Esophagus muscularis mucosa (tissue), 4 donors: ENCODE data around the gene PTP4A1. TPM values are rescaled to one million over a fixed set of nuclear protein-coding genes. Genes with fewer than 3 reads are reported as not detected.

ENCODE experiments used
- DNase-seq: peaks from one replicate; pipeline ENCODE4 v3.0.0-alpha.2; 2017; ENCODE audit errors: extremely low spot score
- H3K27ac ChIP-seq, 4 donors: fragments of 200-600 bp; sonication (generic); replicated peaks in 1 of 4; 1 replicate in 3 of 4; 2 replicates in 1 of 4; pipeline ENCODE4 v1.5.1; 2016 to 2019; ENCODE audit warnings: mild to moderate bottlenecking in 1 of 4
- H3K27me3 ChIP-seq, 4 donors: fragments of 200-600 bp; sonication (generic); one replicate each; pipeline versions ENCODE4 v1.5.1 to v1.6.0; 2016 to 2019
- H3K36me3 ChIP-seq, 4 donors: fragments of 200-600 bp; sonication (generic); one replicate each; pipeline ENCODE4 v1.5.1; 2016 to 2019
- H3K4me1 ChIP-seq, 4 donors: fragments of 200-600 bp; sonication (generic); one replicate each; pipeline ENCODE4 v1.5.1; 2016 to 2019
- H3K4me3 ChIP-seq, 4 donors: fragments of 200-600 bp; sonication (generic); 1 replicate in 2 of 4; 2 replicates in 2 of 4; pipeline ENCODE4 v1.5.1; 2016 to 2019; ENCODE audit warnings: mild to moderate bottlenecking in 4 of 4, moderate library complexity in 1 of 4
- H3K9me3 ChIP-seq, 4 donors: fragments of 200-600 bp; sonication (generic); 1 replicate in 3 of 4; 2 replicates in 1 of 4; pipeline ENCODE4 v1.5.1; 2016 to 2019
- EP300 ChIP-seq: sonication (generic); formaldehyde crosslinking; IDR thresholded peaks from one replicate; pipeline ENCODE4 v1.6.1; 2017; ENCODE audit warnings: antibody characterized with exemption
- POLR2A ChIP-seq: fragments of 450-650 bp; IDR thresholded peaks from one replicate; pipeline ENCODE4 v1.6.1; 2017; ENCODE audit warnings: antibody characterized with exemption, moderate library complexity, mild to moderate bottlenecking, low read depth
- POLR2AphosphoS5 ChIP-seq, 2 donors: sonication (generic); formaldehyde crosslinking; IDR thresholded peaks; one replicate each; pipeline ENCODE4 v1.6.1; 2017; ENCODE audit warnings: antibody characterized with exemption in 2 of 2
- WGBS: methylation state at CpG from one replicate; pipeline ENCODE4 v1.1.5; 2018; 5-methylcytosine and 5-hydroxymethylcytosine counted together
- intact Hi-C: fragments of 100-400 bp; cut with DNase I; formaldehyde crosslinking; loops from one replicate; pipeline ENCODE4 v1.15.1; 2023
- total RNA-seq, 4 donors: library from RNA; depleted of rRNA; stranded (reverse); fragments of >200 nt; gene quantifications; one replicate each; pipeline versions ENCODE4 v1.1.0 to v1.2.1, GENCODE V29; 2016
- TF ChIP-seq, protein P1 (sequence below), 3 experiments: fragments of 200-600 bp in 2 of 3; fragments of 450-650 bp in 1 of 3; sonication (generic) in 2 of 3; IDR thresholded peaks; one replicate each; pipeline ENCODE4 v1.5.1; 2017 to 2019; ENCODE audit warnings: antibody characterized with exemption in 3 of 3, mild to moderate bottlenecking in 2 of 3, moderate library complexity in 1 of 3

Gene PTP4A1
- total RNA-seq, 4 donors from 2014 or later = 23.7 to 31.3 (median 27.8) TPM

DNA sequence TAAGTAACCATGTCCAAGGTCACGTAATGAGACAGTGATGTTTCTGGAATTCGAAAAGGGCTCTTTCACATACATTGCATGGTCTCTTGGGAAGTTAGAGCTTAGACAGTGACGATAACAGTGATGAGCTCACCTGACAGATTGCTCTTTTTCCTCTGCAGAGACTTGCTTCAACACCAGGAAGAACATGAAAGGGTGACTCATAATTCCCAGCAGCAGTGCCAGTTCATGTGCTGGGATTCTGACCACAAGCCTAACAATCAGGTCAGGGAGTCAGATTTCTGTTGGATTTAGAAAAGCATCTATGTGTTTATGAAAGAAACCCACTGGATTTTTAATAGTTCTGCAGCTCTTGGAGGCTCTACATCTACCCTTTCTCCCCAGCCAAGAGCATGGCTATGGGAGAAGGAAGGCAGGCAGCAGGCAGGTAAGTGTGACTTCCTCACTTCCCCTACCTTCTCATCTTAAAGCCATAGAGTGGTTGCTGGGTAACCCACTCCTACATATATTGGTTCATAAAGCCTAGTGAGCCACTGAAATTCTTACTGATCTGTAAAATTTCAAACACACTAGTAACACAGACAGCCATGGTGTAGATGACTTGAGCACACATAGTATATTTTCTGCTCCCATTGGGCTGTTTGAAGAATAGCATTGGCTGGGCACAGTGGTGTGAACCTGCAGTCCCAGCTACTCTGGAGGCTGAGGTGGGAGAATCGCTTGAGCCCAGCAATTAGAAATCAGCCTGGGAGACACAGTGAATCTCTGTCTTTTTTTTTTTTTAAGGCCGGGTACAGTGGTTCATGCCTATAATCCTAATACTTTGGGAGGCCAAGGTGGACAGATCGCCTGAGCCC, 44.4 kb upstream of the PTP4A1 start:
- peaks cover 0 to 10% (median 7%) of the 10 kb centered on the region in 4 donors for H3K4me1 ChIP-seq
- DNase-seq = no peak
- intact Hi-C loops = no loop called here
- H3K27ac ChIP-seq = peak overlapping the region in 1 of 4 donors; percentile 32
- no peak overlapping the region for H3K4me3 ChIP-seq
- WGBS = 72% methylated on average over 6 of the region's 6 CpGs
- no peaks in the 10 kb centered on the region for H3K36me3 ChIP-seq
- TF ChIP-seq POLR2AphosphoS5 (IDR thresholded peaks at IDR 0.05) (peak; percentile 61 to 66), EP300 (no peak), POLR2A (no peak)
- TF ChIP-seq, protein P1, sequence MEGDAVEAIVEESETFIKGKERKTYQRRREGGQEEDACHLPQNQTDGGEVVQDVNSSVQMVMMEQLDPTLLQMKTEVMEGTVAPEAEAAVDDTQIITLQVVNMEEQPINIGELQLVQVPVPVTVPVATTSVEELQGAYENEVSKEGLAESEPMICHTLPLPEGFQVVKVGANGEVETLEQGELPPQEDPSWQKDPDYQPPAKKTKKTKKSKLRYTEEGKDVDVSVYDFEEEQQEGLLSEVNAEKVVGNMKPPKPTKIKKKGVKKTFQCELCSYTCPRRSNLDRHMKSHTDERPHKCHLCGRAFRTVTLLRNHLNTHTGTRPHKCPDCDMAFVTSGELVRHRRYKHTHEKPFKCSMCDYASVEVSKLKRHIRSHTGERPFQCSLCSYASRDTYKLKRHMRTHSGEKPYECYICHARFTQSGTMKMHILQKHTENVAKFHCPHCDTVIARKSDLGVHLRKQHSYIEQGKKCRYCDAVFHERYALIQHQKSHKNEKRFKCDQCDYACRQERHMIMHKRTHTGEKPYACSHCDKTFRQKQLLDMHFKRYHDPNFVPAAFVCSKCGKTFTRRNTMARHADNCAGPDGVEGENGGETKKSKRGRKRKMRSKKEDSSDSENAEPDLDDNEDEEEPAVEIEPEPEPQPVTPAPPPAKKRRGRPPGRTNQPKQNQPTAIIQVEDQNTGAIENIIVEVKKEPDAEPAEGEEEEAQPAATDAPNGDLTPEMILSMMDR (IDR thresholded peaks at IDR 0.05) = no peak
- H3K9me3 ChIP-seq = no peaks in the 10 kb centered on the region
- no peaks in the 10 kb centered on the region for H3K27me3 ChIP-seq

DNA sequence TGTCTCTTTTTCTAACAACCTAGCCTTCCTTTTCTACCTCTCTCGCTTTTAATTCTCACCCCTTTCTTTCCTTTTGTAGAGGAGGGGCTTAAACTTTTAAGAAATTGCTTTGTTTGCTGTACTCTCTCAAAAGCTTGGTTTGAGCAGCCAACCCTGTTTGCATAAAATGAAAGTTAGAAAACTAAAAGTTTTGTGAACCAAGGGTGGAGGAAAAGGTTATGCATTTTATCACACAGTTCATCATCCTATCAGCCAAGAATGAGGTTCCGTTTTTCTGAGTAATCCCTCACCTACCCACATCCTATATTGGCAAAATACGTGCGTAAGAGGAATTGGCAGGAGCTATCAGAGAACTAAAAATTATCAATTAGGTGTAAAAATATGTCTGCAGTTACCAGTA, 42.8 kb upstream of the PTP4A1 start:
- Histone ChIP-seq H3K36me3 (no peaks in the 10 kb centered on the region), H3K9me3 (no peaks in the 10 kb centered on the region), H3K27me3 (no peaks in the 10 kb centered on the region), H3K4me1 (peaks cover 0 to 10% (median 7%) of the 10 kb centered on the region in 4 donors), H3K4me3 (no peak overlapping the region), H3K27ac (no peak overlapping the region)
- 52% methylated on average over 4 of the region's 4 CpGs for WGBS
- intact Hi-C loops = no loop called here
- TF ChIP-seq EP300 = no peak
- TF ChIP-seq, protein P1 (IDR thresholded peaks at IDR 0.05) = no peak
- no peak for TF ChIP-seq POLR2AphosphoS5 (IDR thresholded peaks at IDR 0.05)
- TF ChIP-seq POLR2A = no peak
- DNase-seq = no peak

DNA sequence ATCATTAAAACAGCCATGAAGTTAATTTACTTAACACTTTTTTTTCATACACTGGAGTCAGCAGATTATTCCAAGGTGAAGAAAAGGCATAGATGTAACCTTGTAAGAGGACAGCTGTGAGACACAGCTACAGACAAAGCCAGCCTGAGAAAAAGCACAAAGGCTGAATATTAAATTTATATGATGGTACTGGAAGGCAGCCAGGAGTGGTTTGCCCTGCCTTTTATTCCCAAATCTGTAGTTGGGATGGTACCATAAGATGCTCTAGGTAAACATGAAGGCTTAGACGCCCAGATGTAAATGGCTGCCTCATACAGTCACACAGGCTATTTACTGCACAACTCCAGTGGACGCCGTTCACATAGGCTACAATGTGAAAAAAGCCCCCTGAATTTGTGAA, 42.1 kb upstream of the PTP4A1 start:
- Histone ChIP-seq H3K36me3 (no peaks in the 10 kb centered on the region), H3K4me3 (no peak overlapping the region), H3K4me1 (peaks cover 0 to 10% (median 7%) of the 10 kb centered on the region in 4 donors), H3K9me3 (no peaks in the 10 kb centered on the region), H3K27me3 (no peaks in the 10 kb centered on the region), H3K27ac (no peak overlapping the region)
- TF ChIP-seq EP300 (no peak), POLR2A (no peak), POLR2AphosphoS5 (IDR thresholded peaks at IDR 0.05) (no peak)
- TF ChIP-seq, protein P1 (IDR thresholded peaks at IDR 0.05) = no peak
- WGBS = 90% methylated on average over 3 of the region's 3 CpGs
- intact Hi-C loops = no loop called here
- no peak for DNase-seq

DNA sequence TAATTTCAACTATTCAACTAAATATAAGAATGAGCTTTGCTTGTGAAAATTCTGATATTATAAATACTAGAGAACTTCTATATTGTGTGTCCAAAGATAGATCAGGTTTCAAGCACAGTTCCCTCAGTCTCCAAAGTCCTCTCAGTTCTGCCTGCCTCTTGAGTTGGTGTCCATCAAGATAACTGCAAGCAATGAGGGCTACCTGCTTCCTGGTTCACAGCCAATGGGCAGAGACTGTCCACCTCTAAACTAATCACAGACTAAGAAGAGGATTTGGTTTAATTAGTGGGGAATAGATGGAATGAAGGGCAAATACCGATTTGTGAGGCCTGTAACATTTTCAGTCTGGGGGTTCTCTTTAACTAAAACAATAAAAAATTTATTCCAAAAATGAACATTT, 41.3 kb upstream of the PTP4A1 start:
- H3K27me3 ChIP-seq = no peaks in the 10 kb centered on the region
- H3K4me1 ChIP-seq = peaks cover 0 to 10% (median 7%) of the 10 kb centered on the region in 4 donors
- TF ChIP-seq EP300 (no peak), POLR2A (no peak), POLR2AphosphoS5 (IDR thresholded peaks at IDR 0.05) (no peak)
- TF ChIP-seq, protein P1 (IDR thresholded peaks at IDR 0.05) = no peak
- H3K9me3 ChIP-seq = no peaks in the 10 kb centered on the region
- H3K36me3 ChIP-seq = no peaks in the 10 kb centered on the region
- no peak overlapping the region for H3K4me3 ChIP-seq
- DNase-seq = no peak
- WGBS = 94% methylated on average over 1 of the region's 1 CpG
- intact Hi-C loops = no loop called here
- no peak overlapping the region for H3K27ac ChIP-seq
